HEK293T (cell line): ENCODE results near the gene NXN.

Experiments
- CTCF ChIA-PET: fragments of 350-600 bp; formaldehyde crosslinking; extraction: SDS; loops from one replicate; lab custom pipeline; 2021; ENCODE audit warnings: antibody characterized with exemption, inconsistent platforms; lab: Yijun Ruan, JAX
- POLR2A ChIA-PET: fragments of 350-600 bp; formaldehyde crosslinking; extraction: SDS; loops from one replicate; lab custom pipeline; 2020; ENCODE audit warnings: antibody characterized with exemption, inconsistent platforms; lab: Yijun Ruan, JAX
- DNase-seq: peaks from one replicate; pipeline ENCODE4 v3.0.0; 2012; ENCODE audit warnings: mixed read lengths; ENCODE audit errors: extremely low spot score
- ARNT ChIP-seq: fragments of 450-650 bp; IDR thresholded peaks from 2 replicates; pipeline ENCODE4 v1.6.1; 2017; ENCODE audit warnings: mild to moderate bottlenecking
- BHLHE40 ChIP-seq: fragments of 450-650 bp; IDR thresholded peaks from 2 replicates; pipeline ENCODE4 v1.6.1; 2016; ENCODE audit warnings: mild to moderate bottlenecking, moderate library complexity, borderline replicate concordance
- CTBP1 ChIP-seq: fragments of 450-650 bp; IDR thresholded peaks from 2 replicates; pipeline ENCODE4 v1.6.1; 2016; ENCODE audit warnings: borderline replicate concordance
- ELF4 ChIP-seq: fragments of 450-650 bp; IDR thresholded peaks from 2 replicates; pipeline ENCODE4 v1.6.1; 2017; ENCODE audit warnings: antibody characterized with exemption
- FOXA1 ChIP-seq: fragments of 450-650 bp; IDR thresholded peaks from 2 replicates; pipeline ENCODE4 v1.6.1; 2016; ENCODE audit warnings: mild to moderate bottlenecking
- FOXK2 ChIP-seq: fragments of 450-650 bp; IDR thresholded peaks from 2 replicates; pipeline ENCODE4 v1.6.1; 2016; ENCODE audit warnings: mild to moderate bottlenecking
- FOXM1 ChIP-seq: fragments of 450-650 bp; IDR thresholded peaks from 2 replicates; pipeline ENCODE4 v1.6.1; 2017; ENCODE audit warnings: mild to moderate bottlenecking, borderline replicate concordance
- HDGF ChIP-seq: fragments of 450-650 bp; IDR thresholded peaks from 2 replicates; pipeline ENCODE4 v1.6.1; 2017; ENCODE audit warnings: antibody characterized with exemption, borderline replicate concordance
- L3MBTL2 ChIP-seq: fragments of 450-650 bp; conservative IDR thresholded peaks from 2 replicates; pipeline ENCODE4 v1.6.1; 2016; ENCODE audit warnings: mild to moderate bottlenecking
- LEF1 ChIP-seq: fragments of 450-650 bp; IDR thresholded peaks from 2 replicates; pipeline ENCODE4 v1.6.1; 2017; ENCODE audit warnings: mild to moderate bottlenecking, borderline replicate concordance
- NFRKB ChIP-seq: fragments of 450-650 bp; IDR thresholded peaks from 2 replicates; pipeline ENCODE4 v1.6.1; 2016; ENCODE audit warnings: mild to moderate bottlenecking, moderate library complexity
- PKNOX1 ChIP-seq: fragments of 450-650 bp; IDR thresholded peaks from 2 replicates; pipeline ENCODE4 v1.6.1; 2016
- SP1 ChIP-seq: fragments of 450-650 bp; IDR thresholded peaks from 2 replicates; pipeline ENCODE4 v1.6.1; 2017
- SUZ12 ChIP-seq: fragments of 450-650 bp; IDR thresholded peaks from 2 replicates; pipeline ENCODE4 v1.6.1; 2016; ENCODE audit warnings: mild to moderate bottlenecking
- TARDBP ChIP-seq: fragments of 450-650 bp; IDR thresholded peaks from 2 replicates; pipeline ENCODE4 v1.6.1; 2016
- ZNF384 ChIP-seq: fragments of 450-650 bp; IDR thresholded peaks from 2 replicates; pipeline ENCODE4 v1.6.1; 2016

Gene NXN

DNA sequence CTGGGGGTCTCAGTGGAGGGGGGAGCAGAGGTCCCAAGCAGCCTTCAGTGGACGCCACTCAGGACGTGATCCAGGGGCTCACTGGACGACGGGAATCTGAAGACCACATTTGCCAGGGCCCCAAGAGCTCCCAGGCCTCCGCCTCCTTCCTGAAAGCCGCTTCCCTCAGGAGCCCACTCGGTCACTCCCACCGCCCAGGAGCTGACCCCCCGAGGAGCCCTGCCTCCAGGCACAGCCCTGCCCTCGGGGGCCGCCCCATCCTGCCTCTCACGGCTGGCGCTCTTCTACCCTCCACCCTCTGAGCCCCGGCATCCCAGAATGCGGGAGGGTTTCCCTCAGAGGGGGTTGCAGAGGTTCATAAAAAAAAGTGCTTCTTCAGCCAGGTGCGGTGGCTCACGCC is 41.6 kb upstream of the NXN start:
- ChIA-PET POLR2A (no interaction called here), CTCF (no interaction called here)
- no peak for DNase-seq
- TF ChIP-seq NFRKB (no peak), BHLHE40 (no peak), FOXK2 (no peak), LEF1 (no peak), SUZ12 (no peak), CTBP1 (no peak), L3MBTL2 (no peak), HDGF (no peak), FOXA1 (no peak), ZNF384 (no peak), ARNT (no peak), FOXM1 (no peak), PKNOX1 (no peak), TARDBP (no peak), ELF4 (no peak), SP1 (no peak)

DNA sequence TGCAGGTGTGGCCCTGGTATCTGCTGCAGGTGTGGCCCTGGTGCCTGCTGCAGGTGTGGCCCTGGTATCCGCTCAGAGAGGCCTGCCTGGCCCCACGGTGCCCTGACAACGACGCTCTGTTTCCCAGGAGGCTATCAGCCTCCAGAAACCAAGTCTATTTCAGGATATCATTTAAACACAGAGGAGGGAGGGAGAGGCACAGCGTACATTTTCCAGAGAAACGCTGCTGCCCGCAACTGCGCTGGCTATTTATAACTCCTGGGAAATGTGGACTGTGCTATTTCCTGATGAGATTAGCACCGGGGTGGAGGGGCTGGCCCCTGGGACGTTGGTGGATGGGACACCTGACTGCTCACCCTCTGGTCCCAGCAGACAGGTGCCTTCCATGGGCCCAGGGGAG is 39.9 kb upstream of the NXN start:
- ChIA-PET CTCF (no interaction called here), POLR2A (no interaction called here)
- no peak for DNase-seq
- no peak for TF ChIP-seq L3MBTL2
- no peak for TF ChIP-seq TARDBP
- no peak for TF ChIP-seq ZNF384
- TF ChIP-seq FOXM1: no peak
- no peak for TF ChIP-seq ELF4
- TF ChIP-seq FOXK2: no peak
- no peak for TF ChIP-seq BHLHE40
- TF ChIP-seq SUZ12: no peak
- no peak for TF ChIP-seq ARNT
- no peak for TF ChIP-seq FOXA1
- no peak for TF ChIP-seq HDGF
- TF ChIP-seq CTBP1: no peak
- no peak for TF ChIP-seq SP1
- TF ChIP-seq LEF1: no peak
- no peak for TF ChIP-seq NFRKB
- no peak for TF ChIP-seq PKNOX1

DNA sequence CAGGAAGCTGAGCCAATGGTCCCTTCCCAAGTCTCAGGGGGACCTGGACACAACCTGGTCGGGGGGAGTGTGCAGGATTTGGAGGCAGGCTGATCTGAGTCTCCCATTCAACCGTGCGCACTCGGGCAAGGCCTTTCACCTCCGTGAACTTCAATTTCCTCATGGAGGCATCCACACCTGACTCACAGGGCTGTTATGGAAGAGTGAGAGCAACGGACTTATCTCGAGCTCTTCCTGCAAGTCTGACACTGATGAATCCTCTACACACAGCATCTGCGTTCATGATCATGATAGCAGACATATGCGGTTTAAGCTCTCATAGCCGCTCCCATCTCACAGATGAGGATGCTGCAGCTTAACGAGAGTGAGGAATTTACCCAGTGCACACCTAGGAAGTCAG is 39.0 kb upstream of the NXN start:
- no peak for DNase-seq
- ChIA-PET POLR2A (no interaction called here), CTCF (no interaction called here)
- TF ChIP-seq FOXA1: no peak
- no peak for TF ChIP-seq CTBP1
- no peak for TF ChIP-seq ZNF384
- TF ChIP-seq HDGF: no peak
- TF ChIP-seq LEF1: no peak
- no peak for TF ChIP-seq BHLHE40
- TF ChIP-seq ELF4: no peak
- TF ChIP-seq SP1: no peak
- TF ChIP-seq FOXK2: no peak
- no peak for TF ChIP-seq PKNOX1

DNA sequence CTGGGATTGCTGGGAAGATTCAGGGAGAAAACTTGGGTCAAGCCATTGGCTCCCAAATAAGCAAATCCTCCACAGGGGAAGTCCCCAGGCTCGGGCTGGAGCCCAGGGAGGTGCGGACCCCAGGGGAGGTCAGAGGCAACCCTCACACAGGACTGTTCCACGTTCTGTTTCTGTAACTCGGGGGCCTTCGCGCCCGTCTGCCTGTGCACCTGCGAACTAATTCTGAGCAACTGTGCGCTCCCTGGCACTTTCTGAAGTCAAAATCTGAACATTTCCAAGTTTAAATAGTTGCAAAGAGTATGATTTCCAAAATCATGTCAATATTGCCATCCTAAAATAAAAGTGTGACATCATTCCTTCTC is 34.1 kb upstream of the NXN start:
- DNase-seq: no peak
- ChIA-PET POLR2A (no interaction called here), CTCF (no interaction called here)
- TF ChIP-seq LEF1 (no peak), NFRKB (no peak), SP1 (no peak), BHLHE40 (no peak), CTBP1 (no peak), ELF4 (no peak), ZNF384 (no peak), SUZ12 (no peak), HDGF (no peak), FOXA1 (no peak), FOXM1 (no peak), TARDBP (no peak), L3MBTL2 (no peak), ARNT (no peak), PKNOX1 (no peak), FOXK2 (no peak)

DNA sequence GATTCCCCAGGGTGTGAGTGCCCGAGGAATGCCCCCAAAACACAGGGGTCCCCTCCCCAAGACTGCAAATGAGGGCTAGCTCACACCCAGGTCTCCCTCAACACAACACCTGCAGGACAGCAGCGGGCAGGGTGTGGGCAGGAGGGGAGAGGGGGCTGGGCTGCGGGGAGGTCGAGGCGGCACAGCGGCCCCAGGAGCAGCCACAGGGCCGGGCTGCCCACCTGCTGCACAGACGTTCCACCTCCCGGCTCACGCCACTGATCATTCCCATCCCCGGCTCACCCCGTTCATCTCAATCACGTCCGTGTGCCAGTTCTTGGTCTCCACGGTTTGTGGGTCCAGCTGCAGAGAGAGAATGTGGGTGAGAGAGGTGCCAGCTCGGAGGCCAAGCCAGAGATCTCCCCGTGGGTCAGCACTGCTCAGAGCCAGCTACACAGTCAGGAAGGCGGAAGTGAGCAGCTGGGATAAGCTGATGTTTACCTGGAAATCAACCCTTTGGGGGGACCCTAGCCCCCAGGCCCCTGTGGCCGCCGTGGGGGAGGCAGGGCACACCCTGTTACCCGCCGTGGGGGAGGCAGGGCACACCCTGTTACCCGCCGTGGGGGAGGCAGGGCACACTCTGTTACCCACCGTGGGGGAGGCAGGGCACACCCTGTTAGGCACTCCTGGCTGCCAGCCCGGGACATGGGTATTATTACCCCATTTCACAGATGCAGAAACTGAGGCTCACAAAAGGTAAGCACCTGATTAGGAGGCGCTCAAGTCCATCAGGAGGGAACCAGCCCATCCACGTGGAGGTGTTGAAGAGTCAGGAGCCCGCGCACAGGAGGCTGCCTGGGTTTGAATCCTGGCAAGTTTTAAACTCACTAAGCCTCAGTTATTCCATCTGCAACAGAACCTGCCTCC is 33.5 kb upstream of the NXN start:
- DNase-seq: no peak
- no peak for TF ChIP-seq HDGF
- no peak for TF ChIP-seq L3MBTL2
- TF ChIP-seq FOXM1: no peak
- TF ChIP-seq BHLHE40: no peak
- TF ChIP-seq CTBP1: no peak
- TF ChIP-seq FOXA1: no peak
- TF ChIP-seq LEF1: no peak
- TF ChIP-seq ELF4: no peak
- TF ChIP-seq ZNF384: no peak
- ChIA-PET POLR2A (no interaction called here), CTCF (no interaction called here)
